HG03064 (cell line): Measurements from ENCODE around the gene RBM19.
"Not testable (repeated sequence)": the region's sequence is repeated elsewhere in the genome, so short reads cannot be mapped to it uniquely, and the experiment has no call there.

Experiments
- ATAC-seq: cut with Tn5 transposase; IDR thresholded peaks from one replicate; pipeline ENCODE4 v1.9.1; 2021; ENCODE audit warnings: low read depth; ENCODE audit not compliant: unreplicated experiment

Gene RBM19

DNA sequence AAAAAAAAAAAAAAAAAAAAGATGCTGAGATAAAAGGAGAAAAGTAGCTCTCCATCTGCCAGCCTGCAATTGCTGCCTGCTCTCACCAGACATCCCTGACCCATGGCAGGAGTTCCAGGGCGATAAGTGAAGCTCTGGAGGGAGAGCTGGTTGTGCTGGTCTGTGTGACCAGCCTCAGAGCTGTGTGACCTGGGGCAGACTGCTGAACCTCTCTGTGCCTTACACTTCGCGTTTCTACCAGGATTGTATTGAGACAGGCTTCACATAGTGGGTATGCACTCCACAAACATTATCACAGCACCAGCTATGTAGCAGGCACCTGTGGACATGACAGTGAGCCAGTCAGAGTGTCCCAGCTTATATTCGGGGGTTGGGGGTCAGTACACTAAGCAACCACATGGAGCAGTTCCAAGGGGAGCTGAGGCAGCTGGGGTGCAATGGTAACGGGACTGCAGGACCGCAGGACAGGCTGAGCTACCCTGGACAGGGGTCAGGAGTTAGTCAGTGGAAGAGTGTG lies 57.5 kb downstream of the RBM19 start:
- no peak for ATAC-seq

DNA sequence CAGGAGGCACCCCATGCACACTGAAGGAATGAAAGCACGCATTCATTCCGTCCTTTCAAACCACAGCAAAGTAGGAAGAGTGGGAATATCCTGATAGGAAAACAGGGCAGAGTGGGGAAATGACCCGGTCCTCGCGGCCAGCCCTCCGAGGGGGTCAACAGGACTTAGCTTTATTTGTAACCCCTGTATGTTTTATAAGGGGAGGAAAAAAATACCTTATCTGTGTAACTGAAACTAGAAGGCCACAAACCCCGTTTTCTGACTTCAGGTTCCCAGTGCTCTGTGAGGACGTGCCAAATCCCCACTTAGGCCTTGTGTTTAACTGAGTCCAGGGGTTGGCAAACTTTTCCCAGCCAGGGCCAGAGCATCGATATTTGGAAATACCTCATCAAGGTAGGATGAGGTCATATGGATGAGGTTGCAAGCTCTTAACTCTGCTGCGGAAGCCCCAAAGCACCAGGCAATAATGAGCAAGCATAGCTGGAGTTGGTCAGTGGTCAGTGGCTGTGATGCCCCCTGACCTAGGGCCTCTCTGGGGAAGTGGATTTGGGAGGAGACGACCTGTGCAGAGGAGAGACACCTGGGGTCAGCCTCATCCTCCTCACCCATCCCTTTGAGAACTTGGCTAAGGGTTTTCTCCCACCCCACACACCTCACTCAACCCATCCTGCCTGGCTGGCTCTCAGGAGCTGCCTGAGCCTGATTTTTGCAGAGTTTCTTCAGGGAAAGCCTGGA lies 58.5 kb downstream of the RBM19 start:
- ATAC-seq, result no peak

DNA sequence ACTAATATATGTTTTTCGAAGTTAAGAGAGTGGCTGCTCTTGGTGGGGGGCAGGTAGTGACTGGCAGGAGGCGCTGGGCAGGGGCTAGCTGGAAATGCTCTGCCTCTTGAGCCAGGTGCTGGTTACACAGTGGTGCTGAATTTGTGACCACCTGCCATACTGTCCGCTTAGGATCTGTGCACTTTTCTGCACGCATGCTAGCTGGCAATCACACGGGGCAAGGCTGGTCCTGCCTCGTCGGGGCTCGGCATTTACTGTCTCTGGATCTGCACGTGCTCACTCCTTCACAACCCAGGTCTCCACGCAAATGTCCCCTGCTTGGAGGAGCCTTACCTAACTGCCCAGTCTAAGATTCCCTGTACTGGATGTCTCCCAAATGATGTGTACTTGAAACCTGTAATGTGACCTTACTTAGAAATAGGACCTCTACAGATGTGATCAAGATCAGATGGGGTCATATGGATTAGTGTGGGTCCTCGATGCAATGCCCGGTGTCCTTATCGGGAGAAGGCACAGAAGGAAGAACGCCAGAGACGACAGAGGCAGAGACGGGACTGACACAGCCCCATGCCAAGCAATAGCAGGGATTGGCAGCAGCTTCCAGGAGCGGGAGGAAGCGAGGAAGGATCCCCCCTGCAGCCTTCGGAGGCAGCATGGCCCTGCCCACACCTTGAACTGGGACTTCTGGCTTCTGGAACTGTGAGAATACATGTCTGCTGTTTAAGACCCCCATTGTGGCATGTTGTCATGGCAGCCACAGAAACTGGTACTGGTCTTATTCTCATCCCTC lies 59.5 kb downstream of the RBM19 start:
- no peak for ATAC-seq

DNA sequence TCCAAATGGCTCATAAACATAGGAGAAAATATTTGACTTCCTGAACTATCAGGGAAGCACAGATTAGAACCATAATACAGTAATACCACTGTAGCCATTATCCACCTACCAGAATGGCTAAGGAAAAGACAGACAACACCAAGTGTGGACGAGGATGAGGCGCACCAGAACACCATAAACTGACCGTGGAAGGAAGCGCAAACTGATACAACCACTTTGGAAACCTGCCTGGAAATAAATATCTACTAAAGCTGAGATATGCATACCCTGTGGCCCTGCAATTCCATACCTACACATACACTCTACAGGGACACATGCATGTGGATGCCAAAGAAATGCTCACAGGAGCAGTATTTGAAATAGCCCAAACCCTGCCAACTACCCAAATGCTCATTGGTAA lies 60.3 kb downstream of the RBM19 start:
- ATAC-seq, result no peak

DNA sequence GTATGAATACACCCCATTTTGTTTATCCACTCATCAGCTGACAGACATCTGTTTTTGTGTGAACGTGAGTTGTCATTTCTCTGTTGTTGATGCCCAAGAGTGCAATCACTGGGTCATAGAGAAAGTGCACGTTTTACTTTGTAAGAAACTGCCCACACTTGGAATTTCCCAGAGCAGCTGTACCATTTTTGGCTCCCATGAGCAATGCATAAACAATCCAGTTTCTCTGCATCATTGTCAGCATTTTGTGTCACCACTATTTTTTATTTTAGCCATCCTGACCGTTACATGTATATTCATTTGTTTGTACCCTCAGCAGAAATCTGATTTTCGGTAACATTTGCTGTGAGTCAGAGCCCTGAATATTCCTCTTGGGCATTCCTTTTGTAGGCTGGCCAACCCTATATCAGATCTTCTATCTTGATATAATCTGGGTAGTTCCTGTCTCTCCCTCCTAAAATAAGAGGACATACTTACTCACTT lies 62.7 kb downstream of the RBM19 start:
- no peak for ATAC-seq

DNA sequence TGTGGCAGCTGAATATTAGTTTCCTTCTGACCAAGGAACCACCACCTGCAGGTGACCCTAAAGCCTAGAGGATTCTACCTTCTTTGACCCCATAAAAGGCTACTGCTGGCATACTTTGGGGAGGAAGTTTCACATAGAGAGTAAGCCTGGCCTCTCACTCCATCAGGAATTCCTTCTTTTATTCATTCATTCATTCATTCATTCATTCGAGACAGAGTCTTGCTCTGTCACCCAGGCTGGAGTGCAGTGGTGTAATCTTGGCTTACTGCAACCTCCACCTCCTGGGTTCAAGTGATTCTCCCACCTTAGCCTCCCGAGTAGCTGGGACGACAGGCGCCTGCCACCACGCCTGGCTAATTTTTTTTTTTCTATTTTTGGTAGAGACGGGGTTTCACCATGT lies 64.8 kb downstream of the RBM19 start:
- not testable (repeated sequence) for ATAC-seq

DNA sequence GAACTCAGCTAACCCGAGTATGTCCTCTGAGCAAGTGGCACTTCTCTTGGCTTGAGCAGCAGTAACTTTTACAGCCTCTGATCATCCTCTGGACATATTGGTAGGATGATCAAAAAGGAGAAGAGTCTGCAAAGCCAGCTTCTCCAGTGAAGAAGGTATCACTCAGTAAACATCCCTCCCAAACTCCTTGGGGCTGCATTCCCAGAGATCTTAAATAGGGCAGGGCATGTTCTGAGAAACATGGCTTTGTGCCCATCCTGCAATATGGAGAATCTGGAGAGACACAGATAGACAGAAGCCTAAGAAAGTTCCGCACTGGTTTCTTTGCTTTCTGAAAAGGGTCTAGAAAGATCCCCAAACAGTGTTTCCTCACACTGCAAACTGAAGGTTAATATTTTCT lies 65.4 kb downstream of the RBM19 start:
- ATAC-seq, result no peak

DNA sequence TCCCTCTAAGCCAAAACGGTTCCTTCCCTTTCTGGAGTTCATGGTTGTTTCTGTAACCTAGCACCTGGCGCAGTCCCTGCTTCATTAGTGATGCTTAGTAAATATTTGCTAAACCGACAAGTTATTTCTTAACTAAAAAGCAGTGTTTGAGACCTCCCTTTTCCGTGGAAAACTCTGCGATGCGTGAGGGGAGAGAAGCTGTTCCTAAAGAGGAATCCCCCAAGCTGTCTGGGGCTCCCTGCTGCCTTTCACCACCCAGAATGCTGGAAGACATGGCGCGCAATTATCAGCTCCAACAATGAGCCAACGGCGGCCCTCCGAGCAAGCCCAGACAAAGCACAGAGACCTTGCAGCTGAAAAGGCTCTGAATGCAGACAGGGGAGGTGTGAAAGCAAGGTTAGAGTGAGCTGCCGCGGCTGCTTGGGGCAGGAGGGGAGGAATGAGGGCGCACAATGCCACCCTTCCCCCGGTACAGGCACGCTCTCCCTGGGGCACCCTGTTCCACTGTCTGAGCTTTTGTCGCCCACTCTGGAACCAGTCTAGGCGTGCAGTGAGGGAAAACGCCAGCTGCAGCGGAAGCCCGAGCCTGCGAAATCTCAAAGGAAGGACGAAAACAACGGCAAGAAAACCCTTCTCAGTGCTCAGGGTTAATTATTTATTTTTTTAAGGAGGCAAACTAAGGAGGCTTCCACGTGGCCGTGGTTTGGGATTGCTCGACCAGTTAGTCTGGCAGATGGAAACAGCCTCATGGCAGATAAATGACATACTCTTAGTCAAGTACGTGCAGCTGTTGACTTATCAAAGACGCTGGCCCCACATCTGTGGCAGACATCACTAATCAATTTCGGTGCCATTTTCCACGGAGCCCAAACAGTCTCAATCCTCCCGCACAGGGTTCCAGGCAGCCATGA lies 66.3 kb downstream of the RBM19 start:
- no peak for ATAC-seq

DNA sequence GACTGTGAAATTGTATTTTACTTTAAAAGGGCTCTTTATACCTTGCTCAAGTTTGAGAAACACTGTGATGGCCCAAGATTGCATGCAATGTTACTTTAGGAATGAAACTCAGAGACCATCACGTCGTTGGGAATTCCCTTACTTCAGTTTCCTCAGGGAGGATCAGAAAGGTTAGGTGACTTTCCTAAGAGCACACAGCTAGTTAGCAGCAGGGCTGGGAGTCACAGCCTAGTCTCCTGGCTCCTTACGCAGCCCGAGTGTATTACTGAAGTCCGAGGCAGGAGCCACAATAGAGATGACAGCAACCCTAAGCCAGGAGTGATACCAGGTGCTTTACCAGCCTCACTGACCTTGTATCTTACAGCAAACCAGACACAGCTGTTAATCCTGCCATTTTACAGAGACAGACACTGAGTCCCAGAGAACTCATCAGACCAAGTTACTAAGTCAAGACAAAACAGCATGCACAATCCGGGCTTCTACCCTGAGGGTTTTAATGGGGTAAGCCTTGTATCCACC lies 67.0 kb downstream of the RBM19 start:
- no peak for ATAC-seq

DNA sequence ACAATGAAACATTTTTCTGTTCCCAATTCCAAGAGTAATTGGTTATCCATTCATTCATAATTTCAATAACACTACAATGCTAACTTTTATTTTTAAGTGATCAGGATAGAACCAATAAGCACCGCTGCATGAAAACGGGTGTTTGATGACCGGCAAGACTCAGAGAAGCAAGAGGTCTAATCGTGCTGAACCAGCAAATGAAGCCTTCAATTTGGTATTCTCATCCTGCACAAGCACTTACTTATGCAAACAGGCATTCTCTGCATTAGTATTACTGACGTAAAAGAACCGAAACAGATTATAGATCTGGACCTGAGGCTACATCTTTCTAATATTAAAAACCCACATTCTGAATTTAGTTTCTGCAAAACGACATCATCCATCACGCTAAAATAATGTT lies 67.7 kb downstream of the RBM19 start:
- ATAC-seq, result no peak

DNA sequence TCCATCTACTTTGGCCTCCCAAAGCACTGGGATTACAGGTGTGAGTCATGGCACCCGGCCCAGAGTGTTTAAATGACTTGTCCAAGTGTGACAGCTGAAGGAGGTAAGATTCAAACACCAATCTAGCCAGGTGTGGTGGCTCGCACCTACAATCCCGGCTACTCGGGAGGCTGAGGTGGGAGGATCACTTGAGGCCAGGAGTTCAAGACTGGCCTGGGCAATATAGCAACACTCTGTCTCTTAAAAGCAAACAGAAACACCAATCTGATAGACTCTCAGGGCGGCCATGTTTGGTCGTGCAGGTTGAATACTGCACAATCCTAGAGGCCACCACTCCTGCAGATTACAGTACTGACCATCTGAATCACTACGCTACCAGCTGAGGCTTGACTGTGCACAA lies 68.7 kb downstream of the RBM19 start:
- ATAC-seq, result no peak

DNA sequence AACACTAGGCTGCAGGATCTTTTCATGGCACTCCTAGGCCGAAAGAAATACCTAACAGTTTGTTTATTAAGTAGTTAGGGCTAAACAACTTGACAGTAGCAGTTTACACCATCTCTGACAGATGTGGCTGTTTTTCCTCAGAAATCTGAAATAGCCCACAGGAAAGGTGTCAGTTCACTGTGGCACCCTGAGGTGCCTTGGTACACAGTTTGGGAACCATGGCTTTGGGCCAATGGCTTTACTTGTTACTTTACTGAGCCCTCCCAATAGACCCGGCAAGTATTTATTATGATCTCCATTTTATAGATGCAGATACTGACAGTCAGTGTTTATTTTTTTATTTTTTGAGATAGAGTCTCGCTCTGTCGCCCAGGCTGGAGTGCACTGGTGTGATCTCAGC lies 69.3 kb downstream of the RBM19 start:
- no peak for ATAC-seq

DNA sequence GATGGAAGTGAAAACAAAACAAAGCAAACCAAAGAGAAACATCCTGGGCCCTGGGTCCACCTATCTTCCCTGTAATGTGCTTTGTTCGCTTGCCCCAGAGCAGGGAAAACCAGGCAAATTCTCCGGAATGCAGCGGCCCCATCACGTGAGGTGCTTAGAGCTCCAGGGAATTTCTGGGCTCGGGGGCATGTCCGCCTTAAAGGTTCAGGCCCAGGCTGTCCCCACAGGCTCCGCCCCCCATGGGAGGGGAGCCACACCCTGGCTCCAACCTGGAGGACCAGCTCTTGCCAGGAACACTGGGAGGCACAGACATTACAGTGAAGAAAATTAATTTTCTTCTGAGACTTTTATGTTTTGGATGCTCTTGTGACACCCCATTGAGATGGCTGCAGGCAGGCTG lies 69.9 kb downstream of the RBM19 start:
- ATAC-seq, result no peak

DNA sequence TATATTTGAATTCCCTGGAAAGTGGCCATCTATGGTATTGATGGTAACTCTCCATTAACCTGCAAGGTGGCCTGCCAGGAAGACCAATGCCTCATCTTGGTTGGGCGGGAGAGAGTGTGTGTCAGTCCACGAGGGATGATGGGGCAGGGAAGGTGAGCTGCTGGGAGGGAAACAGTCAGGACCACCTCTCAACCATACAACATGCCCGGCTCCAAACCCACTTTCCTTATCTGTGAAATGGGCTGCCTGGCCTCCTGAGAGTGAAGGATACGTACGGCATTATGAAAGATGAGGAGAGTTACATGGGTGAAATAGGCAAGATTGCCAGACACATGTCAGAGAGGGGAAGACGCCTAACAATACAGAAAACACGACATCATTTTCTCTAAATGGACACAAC lies 70.9 kb downstream of the RBM19 start:
- no peak for ATAC-seq

DNA sequence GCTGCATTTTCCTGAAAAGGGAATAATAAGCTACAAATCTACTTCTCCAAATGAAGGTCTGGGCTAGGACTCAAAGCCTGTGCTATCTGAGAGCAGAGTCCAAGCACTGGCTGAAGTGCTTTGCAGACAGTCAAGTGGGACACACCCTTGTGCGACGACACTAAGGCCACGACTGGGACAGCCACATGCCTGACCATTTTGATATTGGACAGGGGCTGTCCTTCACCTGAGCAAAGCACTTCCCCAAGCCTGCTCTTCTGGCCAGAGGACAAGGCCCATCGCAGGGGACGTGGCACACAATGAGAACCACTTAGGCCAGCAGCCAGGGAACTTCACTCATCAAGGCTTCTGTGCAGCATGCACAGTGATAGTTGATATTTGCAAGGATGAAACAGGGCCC lies 71.4 kb downstream of the RBM19 start:
- no peak for ATAC-seq

DNA sequence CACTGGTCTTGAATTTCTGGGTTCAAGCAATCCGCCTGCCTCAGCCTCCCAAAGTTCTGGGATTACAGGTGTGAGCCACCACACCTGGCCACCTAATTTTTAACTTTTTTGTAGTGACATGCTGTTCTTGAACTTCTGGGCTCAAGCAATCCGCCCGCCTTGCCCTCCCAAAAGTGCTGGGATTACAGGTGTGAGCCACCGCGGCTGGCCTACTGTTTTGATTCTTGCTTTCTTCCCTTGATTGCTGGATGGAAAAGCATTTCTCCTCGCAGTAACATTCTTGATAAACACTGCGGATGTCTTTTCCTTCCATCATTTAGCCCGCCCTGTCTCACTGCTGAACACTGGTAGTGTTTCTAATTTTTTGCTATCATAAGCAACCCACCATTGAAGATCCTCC lies 72.9 kb downstream of the RBM19 start:
- ATAC-seq, result no peak

DNA sequence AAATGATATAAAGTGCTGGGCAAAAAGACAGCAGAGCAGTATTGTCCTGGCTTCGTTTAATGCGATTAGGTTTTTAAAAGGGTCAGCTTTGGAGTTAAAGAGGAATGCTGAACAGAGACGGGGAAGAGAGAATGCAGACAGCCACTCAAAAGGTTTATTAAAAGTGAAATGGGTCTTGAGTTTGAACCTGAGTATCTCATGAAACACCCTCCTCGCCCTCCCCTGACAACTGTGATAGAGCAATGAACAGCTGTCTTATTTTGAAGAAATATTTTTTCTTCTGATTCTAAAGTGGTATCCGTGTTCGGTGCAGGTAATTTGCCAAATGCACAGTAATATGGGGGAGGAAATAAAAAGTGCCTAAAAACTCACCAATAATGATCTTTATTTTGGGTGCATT lies 73.6 kb downstream of the RBM19 start:
- no peak for ATAC-seq

DNA sequence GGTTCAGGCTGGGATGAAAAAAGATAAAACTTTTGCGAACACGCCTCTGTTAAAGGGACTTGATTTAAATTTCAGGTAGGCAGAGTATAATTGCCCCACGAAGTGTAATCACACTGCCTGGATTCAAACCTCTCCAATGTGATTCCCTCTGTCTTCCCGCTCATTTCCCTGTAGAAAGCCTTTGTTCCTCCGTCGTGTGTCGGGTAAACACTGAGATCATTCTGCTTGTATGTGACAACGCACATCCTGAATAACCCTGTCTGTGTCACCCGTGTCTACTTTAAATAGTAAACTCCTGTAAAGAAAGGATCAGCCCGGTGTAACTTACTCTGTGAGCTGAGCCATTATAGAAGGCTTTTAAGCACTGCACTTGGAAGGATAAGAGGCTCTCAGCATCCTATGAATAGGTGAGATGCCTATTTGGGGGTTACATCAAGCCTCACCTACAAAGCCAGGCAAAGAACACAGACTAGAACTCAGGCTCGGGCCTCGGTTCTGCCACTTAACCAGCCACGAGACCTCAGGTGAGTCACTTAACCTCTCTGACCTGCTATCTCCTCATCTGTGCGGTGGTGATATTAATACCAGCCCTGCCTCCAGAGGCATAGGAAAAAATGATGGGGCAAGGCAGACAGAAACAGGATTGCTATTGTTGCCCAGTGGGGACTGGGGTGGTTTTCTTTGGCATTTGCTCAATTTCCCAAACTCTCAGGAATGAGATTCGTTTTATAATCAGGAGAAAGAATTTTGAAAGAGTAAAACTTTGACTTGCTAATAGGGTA lies 74.2 kb downstream of the RBM19 start:
- ATAC-seq, result no peak

DNA sequence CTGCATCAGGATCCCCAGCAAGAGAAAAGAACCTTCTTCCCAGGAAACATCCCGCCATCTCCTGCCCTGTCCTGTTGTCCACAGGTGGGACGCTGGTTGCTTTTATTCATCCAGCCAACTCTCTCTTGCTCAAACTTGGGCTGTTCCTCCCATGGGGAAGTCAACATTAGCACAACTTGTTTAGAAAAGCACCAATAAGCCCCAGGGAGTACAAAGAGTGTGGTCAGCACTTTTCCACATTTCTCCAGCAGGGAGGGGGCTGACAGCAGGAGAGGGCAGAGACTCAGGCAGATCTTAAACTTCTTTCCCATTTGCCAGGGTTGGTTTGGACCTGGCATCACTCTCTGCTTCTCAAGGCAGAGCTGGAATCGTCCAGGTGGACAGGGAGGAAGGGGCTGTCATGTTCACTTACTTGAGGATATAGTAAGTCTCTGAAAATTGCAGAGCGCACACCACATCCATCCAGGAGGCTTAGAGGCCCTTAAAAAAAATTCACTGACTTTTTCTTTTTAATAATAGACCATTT lies 74.9 kb downstream of the RBM19 start:
- no peak for ATAC-seq
